Right atrium auricular region (tissue), 2 donors: ENCODE measurements around the gene SNAP91. TPM values are rescaled to one million over a fixed set of nuclear protein-coding genes. Genes with fewer than 3 reads are reported as not detected.
"Not testable (repeated sequence)": the region's sequence is repeated elsewhere in the genome, so short reads cannot be mapped to it uniquely, and the experiment has no call there.

ENCODE experiments used
- DNase-seq: peaks from one replicate; pipeline ENCODE4 v3.0.0-alpha.2; 2019; ENCODE audit warnings: low spot score
- H3K27ac ChIP-seq, 2 donors: fragments of 200-600 bp; sonication (generic); 1 replicate in 1 of 2; 2 replicates in 1 of 2; pipeline ENCODE4 v1.5.1; 2016 to 2019
- H3K27me3 ChIP-seq, 2 donors: fragments of 200-600 bp; sonication (generic); one replicate each; pipeline versions ENCODE4 v1.5.1 to v1.6.0; 2017 to 2019
- H3K36me3 ChIP-seq: fragments of 200-600 bp; sonication (generic); one replicate; pipeline ENCODE4 v1.5.1; 2016
- H3K4me1 ChIP-seq, 2 donors: fragments of 200-600 bp; sonication (generic); one replicate each; pipeline versions ENCODE4 v1.5.1 to v1.6.0; 2017 to 2019
- H3K4me3 ChIP-seq, 2 donors: fragments of 200-600 bp; sonication (generic); 1 replicate in 1 of 2; 2 replicates in 1 of 2; pipeline ENCODE4 v1.5.1; 2017 to 2019; ENCODE audit warnings: mild to moderate bottlenecking in 1 of 2, moderate library complexity in 1 of 2
- H3K9me3 ChIP-seq, 2 donors: fragments of 200-600 bp; sonication (generic); one replicate each; pipeline ENCODE4 v1.5.1; 2019
- CTCF ChIP-seq, 2 donors: fragments of 200-600 bp; sonication (generic); IDR thresholded peaks; one replicate each; pipeline ENCODE4 v1.5.1; 2019; ENCODE audit warnings: antibody characterized with exemption in 2 of 2
- total RNA-seq, 2 donors: library from RNA; depleted of rRNA; stranded (reverse); fragments of >200 nt; gene quantifications; one replicate each; pipeline ENCODE4 v1.1.0, GENCODE V29; 2016

SNAP91 gene
- total RNA-seq, 2 donors from 2014 or later, result 0.20 to 0.26 TPM

- no peak for TF ChIP-seq CTCF (IDR thresholded peaks at IDR 0.05)
- Histone ChIP-seq H3K4me3 (no peak overlapping the region), H3K9me3 (no peaks in the 10 kb centered on the region), H3K4me1 (no peaks in the 10 kb centered on the region), H3K36me3 (no peaks in the 10 kb centered on the region), H3K27me3 (no peaks in the 10 kb centered on the region), H3K27ac (no peak overlapping the region)
- no peak for DNase-seq
Measured at GRCh38 chr6:83558975-83559374, 149.9 kb downstream of the SNAP91 start.

GRCh38 chr6:83556871-83557270 lies 152.0 kb downstream of the SNAP91 start:
- Histone ChIP-seq H3K9me3 (no peaks in the 10 kb centered on the region), H3K36me3 (no peaks in the 10 kb centered on the region), H3K27me3 (no peaks in the 10 kb centered on the region), H3K4me1 (no peaks in the 10 kb centered on the region), H3K4me3 (no peak overlapping the region), H3K27ac (no peak overlapping the region)
- no peak for DNase-seq
- no peak for TF ChIP-seq CTCF (IDR thresholded peaks at IDR 0.05)

- not testable (repeated sequence) for H3K36me3 ChIP-seq, H3K27ac ChIP-seq, H3K4me3 ChIP-seq, H3K27me3 ChIP-seq, H3K4me1 ChIP-seq, DNase-seq, H3K9me3 ChIP-seq
Measured at GRCh38 chr6:83551748-83552147, 157.2 kb downstream of the SNAP91 start.

GRCh38 chr6:83550482-83550881 lies 158.4 kb downstream of the SNAP91 start:
- not testable (repeated sequence) for H3K4me3 ChIP-seq, H3K36me3 ChIP-seq, H3K27ac ChIP-seq, DNase-seq, H3K27me3 ChIP-seq, H3K9me3 ChIP-seq, H3K4me1 ChIP-seq

GRCh38 chr6:83546636-83547035 lies 162.3 kb downstream of the SNAP91 start:
- no peak overlapping the region for H3K27ac ChIP-seq
- no peaks in the 10 kb centered on the region for H3K36me3 ChIP-seq
- no peaks in the 10 kb centered on the region for H3K27me3 ChIP-seq
- H3K9me3 ChIP-seq, result no peaks in the 10 kb centered on the region
- H3K4me3 ChIP-seq, result no peak overlapping the region
- no peak for TF ChIP-seq CTCF (IDR thresholded peaks at IDR 0.05)
- no peak for DNase-seq
- no peaks in the 10 kb centered on the region for H3K4me1 ChIP-seq

- H3K4me3 ChIP-seq, result no peak overlapping the region
- H3K27ac ChIP-seq, result no peak overlapping the region
- no peaks in the 10 kb centered on the region for H3K36me3 ChIP-seq
- no peak for TF ChIP-seq CTCF (IDR thresholded peaks at IDR 0.05)
- no peaks in the 10 kb centered on the region for H3K4me1 ChIP-seq
- no peaks in the 10 kb centered on the region for H3K9me3 ChIP-seq
- no peaks in the 10 kb centered on the region for H3K27me3 ChIP-seq
- no peak for DNase-seq
Measured at GRCh38 chr6:83539678-83540077, 169.2 kb downstream of the SNAP91 start.

- H3K4me3 ChIP-seq, result no peak overlapping the region
- H3K36me3 ChIP-seq, result no peaks in the 10 kb centered on the region
- H3K27ac ChIP-seq, result no peak overlapping the region
- no peaks in the 10 kb centered on the region for H3K9me3 ChIP-seq
- DNase-seq, result no peak
- H3K27me3 ChIP-seq, result no peaks in the 10 kb centered on the region
- TF ChIP-seq CTCF (IDR thresholded peaks at IDR 0.05), result no peak
- no peaks in the 10 kb centered on the region for H3K4me1 ChIP-seq
Measured at GRCh38 chr6:83536647-83537589, 172.0 kb downstream of the SNAP91 start.
